ENCODE results near the gene CCL26. TPM values are rescaled to one million over a fixed set of nuclear protein-coding genes. Genes with fewer than 3 reads are reported as not detected.

The CCL26 gene
- total and polyA plus RNA-seq, 10 of the 15 experiments (the other 5 are each of a cell fraction or from before 2014, with no cell fraction given): not detected

- TF ChIP-seq FOS (IDR thresholded peaks at IDR 0.05; ENCODE audit: borderline replicate concordance, extremely low read depth, insufficient read length): no peak
- TF ChIP-seq NFIC (IDR thresholded peaks at IDR 0.05; ENCODE audit: low read depth, low read length): no peak
- TF ChIP-seq RAD21 (IDR thresholded peaks at IDR 0.05; ENCODE audit: insufficient read depth, low read depth, low read length): no peak
- TF ChIP-seq SMARCA5 (IDR thresholded peaks at IDR 0.05): no peak
- no peak for TF ChIP-seq NRF1 (conservative IDR thresholded peaks at IDR 0.05; ENCODE audit: low read depth, low read length)
- no peak for TF ChIP-seq JUNB (IDR thresholded peaks at IDR 0.05)
- TF ChIP-seq PML (IDR thresholded peaks at IDR 0.05; ENCODE audit: low read length): no peak
These were observed 30.5 kb upstream of the CCL26 start (continued) for GRCh38 chr7:75802552-75802821.

- no peak overlapping the region for H3K4me3 ChIP-seq
- 35% methylated on average over 4 of the region's 4 CpGs for WGBS (ENCODE audit: insufficient coverage, insufficient replicate concordance, low lambda C conversion rate, missing lambda C conversion rate)
- ChIA-PET CTCF (no interaction called here), POLR2A (interaction anchor here (0.7 kb wide), 1 partner anchor 57 kb away, joined by 5 read pairs; no protein-coding TSS in a partner anchor), RAD21 (ENCODE audit: unreplicated experiment) (no interaction called here), SMC1A (ENCODE audit: uncharacterized antibody, unreplicated experiment) (interaction anchor here (1.3 kb wide), 1 partner anchor 137 kb away, joined by 3 read pairs; no protein-coding TSS in a partner anchor)
- ATAC-seq: no peak
- no peak for FAIRE-seq
- H3K27ac ChIP-seq (ENCODE audit: control insufficient read depth, insufficient read depth): no peak overlapping the region
- H3K36me3 ChIP-seq (ENCODE audit: control insufficient read depth in 2 of 2, insufficient read depth in 2 of 2, low read length in 1 of 2): no peaks in the 10 kb centered on the region
- no peaks in the 10 kb centered on the region for H4K20me1 ChIP-seq (ENCODE audit: control insufficient read depth, insufficient read depth)
- H3K4me1 ChIP-seq (ENCODE audit: control insufficient read depth, insufficient read depth, low read length): no peaks in the 10 kb centered on the region
- no peak overlapping the region for H3K4me2 ChIP-seq (ENCODE audit: control insufficient read depth, insufficient read depth)
- intact Hi-C loops (cut with micrococcal nuclease; ENCODE audit: unreplicated experiment): no loop called here
- no peaks in the 10 kb centered on the region for H3K27me3 ChIP-seq (replicated peaks in 1 of 2; ENCODE audit: control insufficient read depth in 2 of 2, insufficient read depth in 2 of 2, low read length in 1 of 2)
- H3K9ac ChIP-seq (ENCODE audit: control insufficient read depth, insufficient read depth, low read length): no peak overlapping the region
- no peak overlapping the region for H2AFZ ChIP-seq (ENCODE audit: control insufficient read depth, low read depth, low read length)
- no TSS peak for BruUV-seq (replicated peaks)
- H3K9me3 ChIP-seq (replicated peaks; ENCODE audit: control insufficient read depth, insufficient read depth, low read length): no peaks in the 10 kb centered on the region
- in situ Hi-C loops (cut with MboI): no loop called here
- no peaks in the 10 kb centered on the region for H3K79me2 ChIP-seq (ENCODE audit: control insufficient read depth, insufficient read depth, low read length)
- DNase-seq (ENCODE audit: low read depth, low spot score): no peak
- TF ChIP-seq RCOR1 (conservative IDR thresholded peaks at IDR 0.05; ENCODE audit: low read depth, low read length) (no peak), RUNX3 (IDR thresholded peaks at IDR 0.05; ENCODE audit: low read length) (no peak), CBFB (IDR thresholded peaks at IDR 0.05; ENCODE audit: low read depth) (no peak), SUZ12 (IDR thresholded peaks at IDR 0.05; ENCODE audit: unreplicated experiment) (no peak)
These were observed 26.8 kb upstream of the CCL26 start for GRCh38 chr7:75798770-75799169.

Measured in GM12878 (cell line).